GM19025 (cell line): ENCODE measurements around the gene DSPP.

Experiments
- ATAC-seq: cut with Tn5 transposase; IDR thresholded peaks from one replicate; pipeline ENCODE4 v1.9.1; 2021; ENCODE audit warnings: mild to moderate bottlenecking, low read depth, moderate library complexity; ENCODE audit not compliant: unreplicated experiment

The DSPP gene

DNA sequence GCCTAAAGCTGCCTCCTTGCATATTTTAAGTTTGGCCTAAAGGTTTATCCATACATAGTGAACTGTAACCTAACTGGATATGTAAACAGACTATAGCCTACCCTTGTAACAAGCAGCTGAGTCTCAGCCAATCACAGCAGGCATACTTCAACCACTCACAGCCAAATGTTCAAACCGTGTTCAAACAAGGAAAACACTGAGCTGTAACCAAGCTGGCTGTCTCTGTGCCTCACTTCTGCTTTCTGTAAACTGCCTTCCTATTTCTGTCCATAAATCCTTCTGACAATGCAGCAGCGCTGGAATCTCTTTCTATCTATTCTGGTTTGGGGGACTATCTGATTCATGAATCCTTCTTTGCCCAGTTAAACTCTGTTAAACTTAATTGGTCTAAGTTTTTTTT lies 16.4 kb downstream of the DSPP start:
- no peak for ATAC-seq

DNA sequence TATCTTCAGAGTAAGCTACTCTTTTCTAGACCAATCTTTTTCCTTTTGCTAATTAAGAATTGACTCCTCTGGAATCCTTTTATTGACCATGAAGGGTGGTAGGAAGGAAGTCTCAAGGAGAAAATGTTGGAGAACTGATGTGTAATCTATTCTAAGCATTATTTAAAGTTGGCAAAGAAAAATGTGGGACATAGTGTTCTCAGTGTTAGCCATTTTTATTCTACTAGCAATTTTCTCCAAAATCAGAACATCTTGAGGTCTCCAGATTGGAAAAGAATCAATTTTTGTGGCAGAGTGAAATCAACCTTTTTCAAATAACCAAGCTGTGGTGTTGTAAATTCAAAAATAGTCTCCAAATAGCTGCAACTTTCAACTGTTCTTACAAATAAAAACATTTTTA lies 23.3 kb downstream of the DSPP start:
- ATAC-seq, result no peak

DNA sequence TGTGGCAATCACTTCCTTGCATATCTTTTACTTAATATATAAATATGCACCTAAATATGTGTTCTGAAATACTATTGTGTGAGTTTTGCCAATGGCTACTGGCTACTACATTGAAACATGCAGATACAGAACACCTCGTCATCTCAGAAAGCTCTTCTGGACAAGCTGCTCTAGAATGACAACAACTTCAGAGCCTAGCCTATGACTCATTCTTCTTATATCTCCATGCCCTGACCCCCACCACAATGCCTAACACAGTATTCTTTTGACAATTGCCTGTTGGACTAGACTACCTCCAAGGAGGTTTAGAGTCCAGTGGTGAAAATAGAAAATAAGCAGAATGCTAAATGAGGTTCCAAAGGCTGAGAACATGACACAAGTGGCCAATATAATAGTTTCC lies 24.1 kb downstream of the DSPP start:
- no peak for ATAC-seq

DNA sequence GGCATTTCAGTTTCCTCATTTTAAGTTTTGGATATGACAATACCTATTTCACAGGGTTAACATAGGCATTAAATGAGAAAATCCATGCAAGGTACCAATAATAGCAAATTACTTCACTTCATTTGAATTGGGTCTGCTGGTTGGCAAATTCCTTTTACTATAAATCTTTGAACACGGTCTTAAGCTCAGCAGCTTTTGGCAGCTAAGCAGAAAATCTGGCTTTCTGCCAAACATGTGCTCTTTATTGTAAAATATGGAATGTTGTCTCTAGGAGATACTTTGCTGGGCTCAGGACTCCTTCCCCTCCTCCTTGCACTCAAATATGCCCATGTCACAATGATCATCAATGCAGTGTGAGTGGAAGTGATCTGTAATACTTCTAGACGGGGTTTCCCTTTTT lies 24.9 kb downstream of the DSPP start:
- ATAC-seq, result no peak

DNA sequence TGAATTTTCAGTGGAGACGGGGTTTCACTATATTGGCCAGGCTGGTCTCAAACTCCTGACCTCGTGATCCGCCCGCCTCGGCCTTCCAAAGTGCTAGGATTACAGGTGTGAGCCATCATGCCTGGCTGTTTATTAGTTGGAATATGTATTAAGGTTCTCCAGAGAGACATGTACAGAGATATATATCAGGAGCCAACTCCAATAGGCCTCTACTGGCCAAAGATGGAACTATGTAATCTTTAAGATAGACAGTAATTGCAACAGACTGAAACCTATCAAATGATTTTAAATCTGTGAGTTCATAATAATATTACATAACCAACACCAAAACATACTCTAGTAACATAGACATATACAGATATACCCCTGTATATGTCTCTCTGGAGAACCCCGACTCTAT lies 36.0 kb downstream of the DSPP start:
- no peak for ATAC-seq

DNA sequence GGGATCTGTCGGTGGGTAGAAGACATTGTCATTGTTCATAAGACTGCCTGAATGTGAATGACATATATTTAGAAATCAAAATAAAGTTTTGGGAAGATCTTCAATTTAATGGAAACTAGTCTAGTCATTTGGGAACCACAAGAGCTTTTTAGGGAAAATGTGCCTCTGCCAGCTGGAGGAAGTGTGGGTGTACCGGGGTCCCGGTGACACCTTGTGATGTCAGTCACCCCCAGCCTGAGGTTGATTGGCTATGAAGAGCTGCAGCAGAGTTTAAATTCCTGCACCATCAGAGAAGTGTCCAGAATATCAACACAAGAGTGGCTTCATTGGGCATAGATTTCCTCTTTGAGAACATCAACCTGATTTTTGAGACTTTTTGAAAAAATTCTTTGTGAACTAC lies 41.7 kb downstream of the DSPP start, which contains the start of gene DMP1:
TSS of gene DMP1 (plus strand) at position 301 of the 400 bp plus-strand sequence. CDS start 6,213 bp downstream, outside the sequence.
- no peak for ATAC-seq

DNA sequence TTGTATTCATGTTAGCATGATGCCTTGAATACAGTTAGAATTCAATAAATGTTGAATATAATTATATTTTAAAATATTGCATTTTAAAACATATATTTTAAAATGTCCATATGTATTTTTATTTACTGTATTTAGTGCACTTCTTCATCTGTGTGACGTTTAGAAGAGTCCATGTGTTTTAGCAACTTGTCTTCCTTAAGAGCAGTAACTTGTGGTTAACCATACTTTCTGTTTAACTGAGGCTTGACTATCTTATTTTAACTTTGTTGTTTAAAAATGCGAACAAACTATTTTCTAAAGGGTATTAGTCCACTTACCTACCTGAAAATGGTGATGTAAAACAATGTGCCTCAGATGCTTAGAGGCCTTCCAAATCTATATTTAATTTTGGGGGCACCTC lies 42.6 kb downstream of the DSPP start:
- ATAC-seq, result no peak

DNA sequence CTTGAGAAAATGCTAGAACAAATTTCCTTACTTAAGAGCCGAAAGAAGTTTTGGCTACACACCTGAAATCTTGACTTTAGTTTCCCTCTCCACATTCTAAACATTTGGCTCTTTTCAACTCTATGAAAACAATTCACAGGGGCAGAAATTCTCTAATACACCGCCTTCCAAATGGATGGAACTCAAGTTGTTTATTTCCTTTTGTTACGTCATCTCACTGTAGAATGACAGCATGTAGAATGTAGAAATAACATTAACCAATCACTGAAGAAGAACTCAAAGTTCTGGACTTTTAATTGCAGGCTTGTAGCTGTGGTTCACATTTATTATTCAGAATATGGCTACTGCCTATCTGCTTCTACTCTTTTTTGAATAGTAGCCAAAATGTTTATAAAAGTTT lies 43.6 kb downstream of the DSPP start:
- ATAC-seq, result no peak

DNA sequence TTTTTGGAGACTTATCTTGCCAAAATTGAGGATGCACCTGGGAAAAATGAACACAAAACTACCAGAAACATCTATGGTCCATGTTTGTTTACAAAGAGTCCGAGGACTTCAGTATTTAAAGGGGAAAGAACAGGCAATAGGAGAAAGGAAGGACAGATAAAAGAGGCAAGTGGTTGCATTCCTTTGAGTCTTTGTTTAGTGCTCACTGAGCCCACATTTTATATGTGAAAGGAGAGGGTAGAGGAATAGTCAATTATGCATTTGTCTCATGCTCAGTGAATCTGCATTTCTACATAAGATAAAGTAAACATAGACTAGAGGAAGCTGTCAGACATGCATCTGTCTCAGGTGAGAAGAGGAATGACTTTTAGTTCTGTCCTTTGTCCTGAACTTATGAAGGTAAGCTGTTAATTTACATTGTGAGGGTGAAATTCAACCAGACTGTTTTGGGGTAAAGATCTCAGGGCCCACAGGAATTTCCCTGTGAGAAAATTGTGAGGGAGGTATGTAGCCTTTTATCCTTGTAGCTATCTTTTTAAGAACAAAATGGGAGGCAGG lies 46.2 kb downstream of the DSPP start:
- no peak for ATAC-seq

DNA sequence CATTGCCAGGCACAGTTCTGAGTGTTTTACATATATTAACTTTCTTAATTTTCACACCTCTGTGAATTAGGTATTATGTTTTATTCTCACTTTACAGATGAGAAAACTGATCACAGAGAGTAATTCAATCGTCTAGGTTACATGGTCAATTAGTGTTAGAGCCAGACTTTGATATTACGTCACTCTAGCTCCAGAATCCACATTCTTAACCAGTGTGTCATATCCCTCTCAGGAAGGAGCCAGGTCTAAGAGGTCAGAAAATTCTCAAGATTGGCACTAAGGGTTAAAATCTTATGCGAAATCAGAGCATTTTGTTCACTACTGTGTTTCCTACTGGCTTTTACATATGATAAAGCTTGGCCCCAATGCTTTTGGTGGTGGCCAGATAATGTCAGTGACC lies 49.2 kb downstream of the DSPP start:
- ATAC-seq, result no peak

DNA sequence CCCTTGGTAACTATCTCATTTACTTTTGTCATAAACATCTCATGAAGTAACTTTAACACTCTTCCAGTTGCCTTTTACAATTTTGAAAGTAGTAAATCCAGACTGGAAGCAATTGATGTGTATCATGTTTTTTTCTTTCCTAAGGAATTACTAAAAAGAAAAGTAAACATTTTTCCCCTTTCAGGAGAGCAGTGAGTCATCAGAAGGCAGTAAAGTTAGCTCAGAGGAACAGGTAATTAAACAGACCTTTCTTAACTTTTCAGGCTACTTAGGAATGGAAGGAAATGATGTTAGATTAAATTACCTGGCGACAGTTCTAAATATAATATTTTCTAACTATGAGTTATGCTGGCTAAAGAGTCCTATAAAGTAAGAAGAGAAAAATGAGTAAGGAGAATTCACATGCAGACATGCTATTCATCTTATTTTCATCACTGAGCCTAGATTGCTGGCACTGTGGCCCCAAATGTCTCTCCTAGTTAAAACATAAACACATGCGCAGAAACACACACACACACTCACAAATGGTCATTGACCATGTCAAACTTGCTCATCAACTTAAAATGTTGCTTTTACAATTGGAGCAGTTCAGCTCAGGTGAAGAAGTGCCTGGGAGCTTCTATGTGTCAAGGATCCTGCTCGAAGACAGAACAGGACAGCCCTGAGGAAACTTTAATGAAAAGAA lies 51.1 kb downstream of the DSPP start:
- ATAC-seq, result no peak

DNA sequence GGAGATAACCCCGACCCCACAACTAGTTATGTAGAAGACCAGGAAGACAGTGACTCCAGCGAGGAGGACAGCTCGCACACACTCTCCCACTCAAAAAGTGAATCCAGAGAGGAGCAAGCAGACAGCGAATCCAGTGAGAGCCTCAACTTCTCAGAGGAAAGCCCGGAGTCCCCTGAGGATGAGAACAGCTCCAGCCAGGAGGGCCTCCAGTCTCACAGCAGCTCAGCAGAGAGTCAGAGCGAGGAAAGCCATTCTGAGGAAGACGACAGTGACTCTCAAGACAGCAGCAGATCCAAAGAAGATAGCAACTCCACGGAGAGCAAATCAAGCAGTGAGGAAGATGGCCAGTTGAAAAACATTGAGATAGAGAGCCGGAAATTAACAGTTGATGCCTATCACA lies 54.5 kb downstream of the DSPP start:
- no peak for ATAC-seq
